Smooth muscle cell (in vitro differentiated cells): ENCODE data around the gene P2RX7. TPM values are rescaled to one million over a fixed set of nuclear protein-coding genes. Genes with fewer than 3 reads are reported as not detected.

Experiments used
- DNase-seq: peaks from one replicate; lab custom pipeline; 2025; ENCODE audit not compliant: unreplicated experiment; lab: John Stamatoyannopoulos, UW
- H2AFZ ChIP-seq: fragments of 200-600 bp; sonication (generic); 2 replicates; pipeline ENCODE4 v1.6.0; 2016; ENCODE audit warnings: antibody characterized with exemption, low read depth, mild to moderate bottlenecking
- H3F3A ChIP-seq: fragments of 200-600 bp; sonication (generic); 2 replicates; pipeline ENCODE4 v1.6.0; 2017; ENCODE audit warnings: antibody characterized with exemption, low read depth
- H3K27ac ChIP-seq: fragments of 200-600 bp; sonication (generic); 2 replicates; pipeline ENCODE4 v1.5.1; 2016; ENCODE audit warnings: low read depth, mild to moderate bottlenecking
- H3K27me3 ChIP-seq: fragments of 200-600 bp; sonication (generic); 2 replicates; pipeline ENCODE4 v1.6.1; 2016; ENCODE audit warnings: low read depth, mild to moderate bottlenecking
- H3K36me3 ChIP-seq: fragments of 200-600 bp; sonication (generic); 2 replicates; pipeline ENCODE4 v1.5.1; 2016; ENCODE audit warnings: low read depth
- H3K4me1 ChIP-seq: fragments of 200-600 bp; sonication (generic); 2 replicates; pipeline ENCODE4 v1.5.1; 2016; ENCODE audit warnings: low read depth
- H3K4me2 ChIP-seq: fragments of 200-600 bp; sonication (generic); 2 replicates; pipeline ENCODE4 v1.6.0; 2016; ENCODE audit warnings: mild to moderate bottlenecking
- H3K4me3 ChIP-seq: fragments of 200-600 bp; sonication (generic); 2 replicates; pipeline ENCODE4 v1.5.1; 2016; ENCODE audit warnings: mild to moderate bottlenecking
- H3K79me2 ChIP-seq: fragments of 200-600 bp; sonication (generic); 2 replicates; pipeline ENCODE4 v1.6.0; 2016; ENCODE audit warnings: low read depth, mild to moderate bottlenecking
- H3K9ac ChIP-seq: fragments of 200-600 bp; sonication (generic); 2 replicates; pipeline ENCODE4 v1.6.0; 2016; ENCODE audit warnings: low read depth
- H3K9me3 ChIP-seq: fragments of 200-600 bp; sonication (generic); replicated peaks from 2 replicates; pipeline ENCODE4 v1.5.1; 2016; ENCODE audit warnings: low read depth
- H4K20me1 ChIP-seq: fragments of 200-600 bp; sonication (generic); 2 replicates; pipeline ENCODE4 v1.6.0; 2016; ENCODE audit warnings: low read depth
- WGBS: methylation state at CpG from one replicate; pipeline ENCODE4 v1.1.7; 2016; ENCODE audit warnings: low lambda C conversion rate; 5-methylcytosine and 5-hydroxymethylcytosine counted together
- polyA plus RNA-seq: library from polyadenylated mRNA; unstranded; fragments of >200 nt; fragmentation: Nextera tagmentation; extraction: Ambion mirVana; gene quantifications from 2 replicates; pipeline ENCODE4 v1.2.1, GENCODE V29; 2016
- total RNA-seq: library from RNA; depleted of rRNA; stranded (reverse); fragments of >200 nt; gene quantifications from 2 replicates; pipeline ENCODE4 v1.2.3, GENCODE V29; 2014
- TF ChIP-seq, protein P1 (sequence below): fragments of 200-600 bp; sonication (generic); IDR thresholded peaks from 2 replicates; pipeline ENCODE4 v1.5.1; 2017; ENCODE audit warnings: borderline replicate concordance, mild to moderate bottlenecking, antibody characterized with exemption; ENCODE audit not compliant: insufficient read depth, poor library complexity, severe bottlenecking

P2RX7 gene
- total and polyA plus RNA-seq, 2 experiments from 2014 or later, result 1.1 to 1.6 TPM

DNA sequence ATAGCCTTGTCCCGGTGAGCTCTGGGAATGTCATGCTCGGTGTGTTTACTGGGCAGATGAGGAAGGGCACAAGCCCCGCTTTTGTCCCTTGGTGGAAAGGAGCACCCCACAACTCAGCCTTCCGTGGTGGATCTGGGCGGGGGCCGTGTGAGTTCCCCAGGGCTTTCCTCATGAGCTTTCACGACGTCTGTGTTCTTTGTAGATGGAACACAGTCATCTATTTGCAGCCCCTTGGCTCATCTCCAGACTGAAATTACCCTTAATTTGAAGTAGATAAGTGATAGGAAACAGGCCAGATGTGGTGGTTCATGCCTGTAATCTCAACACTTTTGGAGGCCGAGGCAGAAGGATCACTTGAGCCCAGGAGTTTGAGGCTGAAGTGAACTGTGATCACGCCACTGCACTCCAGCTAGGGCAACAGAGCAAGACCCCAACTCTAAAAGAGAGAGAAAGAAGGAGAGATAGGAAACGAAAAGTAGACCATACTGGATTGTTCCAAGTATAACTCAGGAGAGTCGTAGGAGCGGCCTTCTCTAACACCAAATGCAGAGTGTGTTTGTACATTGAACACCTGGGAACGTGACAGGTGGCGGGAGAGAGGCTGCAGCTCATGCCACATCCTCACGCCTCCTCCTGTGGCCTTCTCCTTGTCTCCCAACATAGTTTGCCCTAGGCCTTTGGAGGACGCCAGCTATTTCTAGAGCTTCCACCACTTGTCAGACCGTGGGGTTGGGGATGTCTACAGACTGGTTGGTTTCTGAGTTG lies 86.1 kb downstream of the P2RX7 start:
- H3F3A ChIP-seq, result peaks cover 2% of the 10 kb centered on the region
- 91% methylated on average over 18 of the region's 18 CpGs for WGBS
- H4K20me1 ChIP-seq, result no peaks in the 10 kb centered on the region

DNA sequence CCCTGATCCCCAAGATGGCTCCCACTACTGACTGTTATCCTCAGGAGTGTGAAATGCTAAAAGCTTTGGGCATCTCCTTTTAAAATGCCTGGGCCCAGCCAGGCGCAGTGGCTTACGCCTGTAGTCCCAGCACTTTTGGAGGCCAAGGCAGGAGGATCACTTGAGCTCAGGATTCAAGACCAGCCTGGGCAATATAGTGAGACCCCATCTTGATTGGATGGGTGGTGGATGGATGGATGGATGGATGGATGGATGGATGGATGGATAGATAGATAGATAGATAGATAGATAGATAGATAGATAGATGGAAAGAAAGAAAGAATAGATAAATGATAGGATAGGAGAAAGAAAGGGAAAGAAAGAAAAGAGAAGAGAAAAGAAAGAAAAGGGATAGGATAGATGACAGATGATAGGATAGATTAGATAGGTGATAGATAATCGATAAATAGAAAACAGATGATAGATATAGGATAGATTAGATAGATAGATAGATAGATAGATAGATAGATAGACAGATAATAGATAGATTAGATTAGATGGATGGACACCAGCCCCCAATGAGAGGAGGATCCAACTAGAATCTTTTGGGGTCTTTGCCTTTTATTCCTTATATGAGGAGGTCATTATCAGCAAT lies 86.8 kb downstream of the P2RX7 start:
- no peak for DNase-seq
- no peak overlapping the region for H3K27ac ChIP-seq
- WGBS, result 96% methylated on average over 3 of the region's 3 CpGs
- no peak overlapping the region for H2AFZ ChIP-seq
- no peaks in the 10 kb centered on the region for H3K4me1 ChIP-seq
- no peaks in the 10 kb centered on the region for H3F3A ChIP-seq
- no peaks in the 10 kb centered on the region for H3K27me3 ChIP-seq
- TF ChIP-seq, protein P1, sequence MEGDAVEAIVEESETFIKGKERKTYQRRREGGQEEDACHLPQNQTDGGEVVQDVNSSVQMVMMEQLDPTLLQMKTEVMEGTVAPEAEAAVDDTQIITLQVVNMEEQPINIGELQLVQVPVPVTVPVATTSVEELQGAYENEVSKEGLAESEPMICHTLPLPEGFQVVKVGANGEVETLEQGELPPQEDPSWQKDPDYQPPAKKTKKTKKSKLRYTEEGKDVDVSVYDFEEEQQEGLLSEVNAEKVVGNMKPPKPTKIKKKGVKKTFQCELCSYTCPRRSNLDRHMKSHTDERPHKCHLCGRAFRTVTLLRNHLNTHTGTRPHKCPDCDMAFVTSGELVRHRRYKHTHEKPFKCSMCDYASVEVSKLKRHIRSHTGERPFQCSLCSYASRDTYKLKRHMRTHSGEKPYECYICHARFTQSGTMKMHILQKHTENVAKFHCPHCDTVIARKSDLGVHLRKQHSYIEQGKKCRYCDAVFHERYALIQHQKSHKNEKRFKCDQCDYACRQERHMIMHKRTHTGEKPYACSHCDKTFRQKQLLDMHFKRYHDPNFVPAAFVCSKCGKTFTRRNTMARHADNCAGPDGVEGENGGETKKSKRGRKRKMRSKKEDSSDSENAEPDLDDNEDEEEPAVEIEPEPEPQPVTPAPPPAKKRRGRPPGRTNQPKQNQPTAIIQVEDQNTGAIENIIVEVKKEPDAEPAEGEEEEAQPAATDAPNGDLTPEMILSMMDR, result no peak
- H3K79me2 ChIP-seq, result no peaks in the 10 kb centered on the region
- H3K4me3 ChIP-seq, result no peak overlapping the region
- H3K9ac ChIP-seq, result no peak overlapping the region
- H4K20me1 ChIP-seq, result no peaks in the 10 kb centered on the region
- H3K9me3 ChIP-seq, result no peaks in the 10 kb centered on the region
- H3K36me3 ChIP-seq, result no peaks in the 10 kb centered on the region
- H3K4me2 ChIP-seq, result no peak overlapping the region

More for the DNA sequence above, 86.1 kb downstream of the P2RX7 start:
- H3K9ac ChIP-seq, result no peak overlapping the region
- H3K27ac ChIP-seq, result no peak overlapping the region
- H3K79me2 ChIP-seq, result no peaks in the 10 kb centered on the region
- H3K36me3 ChIP-seq, result no peaks in the 10 kb centered on the region
- no peaks in the 10 kb centered on the region for H3K4me1 ChIP-seq
- H2AFZ ChIP-seq, result no peak overlapping the region
- no peaks in the 10 kb centered on the region for H3K27me3 ChIP-seq
- H3K4me3 ChIP-seq, result no peak overlapping the region
- no peak for DNase-seq
- TF ChIP-seq, protein P1, result no peak
- H3K4me2 ChIP-seq, result no peak overlapping the region
- no peaks in the 10 kb centered on the region for H3K9me3 ChIP-seq

DNA sequence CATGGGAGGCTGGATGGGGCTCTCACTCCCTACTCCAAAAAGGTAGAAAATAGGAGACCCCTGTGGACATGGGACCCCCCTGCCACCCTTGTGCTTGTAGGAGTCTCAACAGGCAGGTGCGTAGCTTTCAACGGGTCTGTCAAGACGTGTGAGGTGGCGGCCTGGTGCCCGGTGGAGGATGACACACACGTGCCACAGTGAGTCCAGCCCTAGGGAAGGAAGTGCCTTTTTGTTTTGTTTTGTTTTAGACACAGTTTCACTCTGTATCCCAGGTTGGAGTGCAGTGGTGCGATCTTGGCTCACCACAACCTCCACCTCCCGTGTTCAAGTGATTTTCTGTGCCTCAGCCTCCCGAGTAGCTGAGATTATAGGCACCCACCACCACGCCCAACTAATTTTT lies 90.2 kb downstream of the P2RX7 start:
- Histone ChIP-seq H3K4me3 (no peak overlapping the region), H3K4me1 (no peaks in the 10 kb centered on the region), H2AFZ (no peak overlapping the region), H3F3A (no peaks in the 10 kb centered on the region), H3K36me3 (no peaks in the 10 kb centered on the region), H3K27me3 (no peaks in the 10 kb centered on the region), H3K4me2 (no peak overlapping the region), H4K20me1 (no peaks in the 10 kb centered on the region), H3K79me2 (no peaks in the 10 kb centered on the region), H3K27ac (no peak overlapping the region), H3K9ac (no peak overlapping the region), H3K9me3 (no peaks in the 10 kb centered on the region)
- no peak for DNase-seq
- WGBS, result 97% methylated on average over 9 of the region's 10 CpGs
- TF ChIP-seq, protein P1, result no peak
